RWPE2 (cell line): ENCODE results near the gene SHTN1.

ENCODE experiments used
- ATAC-seq: fragments of 200-7000 bp; cut with Tn5 transposase; 3 replicates; pipeline ENCODE4 v1.9.1; 2021; ENCODE audit warnings: low read depth
- DNase-seq: peaks from one replicate; pipeline ENCODE4 v3.0.0-alpha.2; 2020; ENCODE audit warnings: low spot score
- H3K27ac ChIP-seq: fragments of 450-650 bp; 2 replicates; pipeline ENCODE4 v1.5.1; 2017; ENCODE audit warnings: mild to moderate bottlenecking; ENCODE audit not compliant: poor library complexity, severe bottlenecking
- H3K27me3 ChIP-seq: fragments of 250-450 bp; sonication (Bioruptor Pico); 2 replicates; pipeline ENCODE4 v1.5.1; 2021; ENCODE audit warnings: mild to moderate bottlenecking, moderate library complexity; ENCODE audit not compliant: insufficient read depth, poor library complexity, severe bottlenecking
- H3K36me3 ChIP-seq: fragments of 250-450 bp; sonication (Bioruptor Pico); 2 replicates; pipeline ENCODE4 v1.5.1; 2020; ENCODE audit warnings: low read depth, mild to moderate bottlenecking, moderate library complexity
- H3K4me1 ChIP-seq: fragments of 250-450 bp; sonication (Bioruptor Pico); 2 replicates; pipeline ENCODE4 v1.5.1; 2021; ENCODE audit warnings: mild to moderate bottlenecking, moderate library complexity; ENCODE audit not compliant: insufficient read depth, poor library complexity, severe bottlenecking
- H3K4me3 ChIP-seq: fragments of 250-450 bp; sonication (Bioruptor Pico); 2 replicates; pipeline ENCODE4 v1.5.1; 2021; ENCODE audit warnings: mild to moderate bottlenecking, moderate library complexity; ENCODE audit not compliant: severe bottlenecking
- H3K9me3 ChIP-seq: fragments of 250-450 bp; sonication (Bioruptor Pico); 2 replicates; pipeline ENCODE4 v1.5.1; 2021; ENCODE audit warnings: mild to moderate bottlenecking, moderate library complexity; ENCODE audit not compliant: severe bottlenecking
- TF ChIP-seq, protein P1 (sequence below): fragments of 450-650 bp; IDR thresholded peaks from one replicate; pipeline ENCODE4 v1.5.1; 2017; ENCODE audit warnings: mild to moderate bottlenecking, moderate library complexity; ENCODE audit not compliant: poor library complexity, severe bottlenecking

The SHTN1 gene

DNA sequence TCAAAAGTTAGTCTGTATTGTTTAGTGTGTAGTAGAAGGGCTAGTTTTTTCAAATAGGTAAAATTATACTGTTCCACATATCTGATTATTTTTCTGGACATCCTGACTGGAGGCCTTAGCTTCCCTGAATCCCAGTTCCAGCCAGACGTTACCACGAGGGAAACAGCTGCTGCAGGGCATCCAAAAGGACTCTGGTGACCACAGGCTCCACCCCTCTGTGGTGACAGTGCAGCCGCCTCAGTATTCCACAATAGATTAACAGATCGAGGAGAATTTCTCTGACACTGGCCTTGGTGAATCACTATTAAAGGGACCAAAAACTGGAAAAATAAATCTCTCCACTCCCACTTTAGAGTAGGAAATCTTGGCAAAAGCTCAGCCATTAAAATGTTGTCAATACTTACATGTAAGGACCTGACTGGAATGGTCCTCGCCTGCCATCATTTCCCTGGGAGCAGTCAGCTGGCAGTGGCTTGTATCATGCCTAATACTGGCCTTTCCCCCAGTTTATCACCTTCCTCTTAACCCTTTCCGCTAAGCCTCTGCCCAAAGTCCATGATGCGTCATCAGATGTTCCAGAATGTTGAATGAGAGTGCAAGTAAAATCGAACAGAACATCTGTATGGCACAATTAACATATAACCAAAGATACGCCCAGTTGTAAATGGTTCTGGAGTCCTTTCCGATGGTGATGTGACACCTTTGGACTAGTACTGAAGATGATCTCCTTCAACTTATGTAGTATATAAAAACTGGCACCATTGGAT lies 124.1 kb downstream of the SHTN1 start:
- Histone ChIP-seq H3K9me3 (no peaks in the 10 kb centered on the region), H3K36me3 (peaks cover 13% of the 10 kb centered on the region; the same call in 1 of the 2 replicates), H3K27ac (no peak overlapping the region), H3K4me1 (no peaks in the 10 kb centered on the region), H3K4me3 (no peak overlapping the region), H3K27me3 (no peaks in the 10 kb centered on the region)
- TF ChIP-seq, protein P1, sequence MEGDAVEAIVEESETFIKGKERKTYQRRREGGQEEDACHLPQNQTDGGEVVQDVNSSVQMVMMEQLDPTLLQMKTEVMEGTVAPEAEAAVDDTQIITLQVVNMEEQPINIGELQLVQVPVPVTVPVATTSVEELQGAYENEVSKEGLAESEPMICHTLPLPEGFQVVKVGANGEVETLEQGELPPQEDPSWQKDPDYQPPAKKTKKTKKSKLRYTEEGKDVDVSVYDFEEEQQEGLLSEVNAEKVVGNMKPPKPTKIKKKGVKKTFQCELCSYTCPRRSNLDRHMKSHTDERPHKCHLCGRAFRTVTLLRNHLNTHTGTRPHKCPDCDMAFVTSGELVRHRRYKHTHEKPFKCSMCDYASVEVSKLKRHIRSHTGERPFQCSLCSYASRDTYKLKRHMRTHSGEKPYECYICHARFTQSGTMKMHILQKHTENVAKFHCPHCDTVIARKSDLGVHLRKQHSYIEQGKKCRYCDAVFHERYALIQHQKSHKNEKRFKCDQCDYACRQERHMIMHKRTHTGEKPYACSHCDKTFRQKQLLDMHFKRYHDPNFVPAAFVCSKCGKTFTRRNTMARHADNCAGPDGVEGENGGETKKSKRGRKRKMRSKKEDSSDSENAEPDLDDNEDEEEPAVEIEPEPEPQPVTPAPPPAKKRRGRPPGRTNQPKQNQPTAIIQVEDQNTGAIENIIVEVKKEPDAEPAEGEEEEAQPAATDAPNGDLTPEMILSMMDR, result no peak
- ATAC-seq, result no peak
- DNase-seq, result no peak

DNA sequence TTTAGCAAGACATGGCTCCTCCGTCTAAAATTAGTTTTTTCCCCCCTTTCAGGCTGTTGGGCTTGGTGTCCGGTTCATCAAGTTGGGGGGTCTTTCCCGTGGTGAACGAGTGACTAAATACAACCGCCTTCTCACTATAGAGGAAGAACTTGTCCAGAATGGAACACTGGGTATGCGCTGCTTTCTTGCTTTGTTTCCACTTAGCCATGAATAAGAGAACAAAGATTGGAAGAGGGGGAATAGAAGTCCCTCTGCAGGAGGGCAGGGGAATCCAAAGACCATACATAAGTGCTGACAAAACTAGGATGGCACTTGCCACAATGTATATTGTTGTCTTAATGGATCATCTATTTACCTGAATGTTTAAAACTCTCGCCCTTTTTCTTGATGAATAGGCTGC lies 125.2 kb downstream of the SHTN1 start:
- Histone ChIP-seq H3K4me3 (no peak overlapping the region), H3K27me3 (no peaks in the 10 kb centered on the region), H3K27ac (no peak overlapping the region), H3K9me3 (no peaks in the 10 kb centered on the region), H3K4me1 (no peaks in the 10 kb centered on the region), H3K36me3 (peaks cover 13% of the 10 kb centered on the region; the same call in 1 of the 2 replicates)
- DNase-seq (no peak), ATAC-seq (no peak)
- TF ChIP-seq, protein P1, result no peak

GRCh38 chr10:116878123-116878522 lies 126.9 kb downstream of the SHTN1 start:
- no peak overlapping the region for H3K27ac ChIP-seq
- no peaks in the 10 kb centered on the region for H3K4me1 ChIP-seq
- H3K27me3 ChIP-seq, result no peaks in the 10 kb centered on the region
- 0 out of 2 replicates have a peak, but pooled peaks cover 7% of the 10 kb centered on the region for H3K36me3 ChIP-seq
- no peak overlapping the region for H3K4me3 ChIP-seq
- DNase-seq (no peak), ATAC-seq (0 out of 3 replicates have a peak, but pooled peaks have one; percentile 25)
- TF ChIP-seq, protein P1, result no peak
- H3K9me3 ChIP-seq, result no peaks in the 10 kb centered on the region

DNA sequence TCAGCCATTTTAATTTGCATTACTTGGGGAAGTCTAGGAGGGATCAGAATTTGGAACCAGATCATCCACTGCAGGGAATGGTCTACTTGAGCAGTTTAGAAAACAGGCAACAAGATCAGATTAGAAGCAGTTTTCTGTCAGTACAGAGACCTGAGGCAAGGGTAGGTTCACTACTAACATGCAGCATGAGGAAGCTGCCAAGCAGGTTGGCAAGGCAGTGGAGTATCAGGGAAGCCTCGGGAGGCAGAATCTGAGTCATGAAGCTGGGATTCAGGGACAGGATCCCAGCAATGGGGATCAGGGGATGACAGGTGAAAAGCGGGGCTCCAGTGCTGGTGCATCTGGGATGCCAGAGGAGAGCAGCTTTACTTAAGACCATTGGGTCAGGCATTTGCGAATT lies 127.6 kb downstream of the SHTN1 start:
- H3K4me3 ChIP-seq, result no peak overlapping the region
- TF ChIP-seq, protein P1, result no peak
- H3K9me3 ChIP-seq, result no peaks in the 10 kb centered on the region
- no peaks in the 10 kb centered on the region for H3K36me3 ChIP-seq
- H3K27me3 ChIP-seq, result no peaks in the 10 kb centered on the region
- no peak for DNase-seq
- H3K4me1 ChIP-seq, result no peaks in the 10 kb centered on the region
- peak; percentile 31; the same call in 1 of the 3 replicates for ATAC-seq
- no peak overlapping the region for H3K27ac ChIP-seq

- no peaks in the 10 kb centered on the region for H3K9me3 ChIP-seq
- no peak overlapping the region for H3K4me3 ChIP-seq
- H3K27me3 ChIP-seq, result no peaks in the 10 kb centered on the region
- H3K27ac ChIP-seq, result no peak overlapping the region
- DNase-seq, result no peak
- no peaks in the 10 kb centered on the region for H3K36me3 ChIP-seq
- no peak for ATAC-seq
- TF ChIP-seq, protein P1, result no peak
- no peaks in the 10 kb centered on the region for H3K4me1 ChIP-seq
These were observed 129.1 kb downstream of the SHTN1 start for GRCh38 chr10:116875897-116876296.
